HG02588 (cell line): Measurements from ENCODE around the gene NCAPG2.
A peak's percentile ranks its signal among the peaks of the same experiment; 100 is the strongest.
"Not testable (repeated sequence)": the region's sequence is repeated elsewhere in the genome, so short reads cannot be mapped to it uniquely, and the experiment has no call there.

Experiments used
- ATAC-seq: cut with Tn5 transposase; IDR thresholded peaks from one replicate; pipeline ENCODE4 v1.9.1; 2021; ENCODE audit warnings: mild to moderate bottlenecking, moderate library complexity; ENCODE audit not compliant: unreplicated experiment

Gene NCAPG2

GRCh38 chr7:158710651-158711102 is 6.1 kb upstream of the NCAPG2 start:
- ATAC-seq = no peak

- ATAC-seq = no peak
Measured at GRCh38 chr7:158707610-158708009, 3.0 kb upstream of the NCAPG2 start.

GRCh38 chr7:158706710-158707590 is 2.3 kb upstream of the NCAPG2 start:
- no peak for ATAC-seq

- ATAC-seq = no peak
Measured at GRCh38 chr7:158706273-158706704, 1.7 kb upstream of the NCAPG2 start.

GRCh38 chr7:158705234-158705850 is 738 bp upstream of the NCAPG2 start:
- ATAC-seq = no peak

GRCh38 chr7:158703679-158704523 is 703 bp downstream of the NCAPG2 start:
- ATAC-seq = not testable (repeated sequence)

GRCh38 chr7:158702944-158703343 is 1.7 kb downstream of the NCAPG2 start:
- ATAC-seq = no peak

GRCh38 chr7:158702196-158702595 is 2.4 kb downstream of the NCAPG2 start:
- ATAC-seq = no peak

- no peak for ATAC-seq
Measured at GRCh38 chr7:158700008-158700407, 4.6 kb downstream of the NCAPG2 start.

- ATAC-seq = no peak
Measured at GRCh38 chr7:158699341-158699740, 5.3 kb downstream of the NCAPG2 start.

- no peak for ATAC-seq
Measured at GRCh38 chr7:158698657-158699195, 5.9 kb downstream of the NCAPG2 start.

- ATAC-seq = not testable (repeated sequence)
Measured at GRCh38 chr7:158697597-158697996, 7.0 kb downstream of the NCAPG2 start.

GRCh38 chr7:158695726-158696452 is 8.7 kb downstream of the NCAPG2 start:
- ATAC-seq = peak; percentile 89

GRCh38 chr7:158695056-158695455 is 9.5 kb downstream of the NCAPG2 start:
- no peak for ATAC-seq

- ATAC-seq = no peak
Measured at GRCh38 chr7:158694650-158695049, 10.0 kb downstream of the NCAPG2 start.

- no peak for ATAC-seq
Measured at GRCh38 chr7:158689488-158689887, 15.1 kb downstream of the NCAPG2 start.

- ATAC-seq = no peak
Measured at GRCh38 chr7:158687406-158687805, 17.2 kb downstream of the NCAPG2 start.

GRCh38 chr7:158685693-158686092 is 18.9 kb downstream of the NCAPG2 start:
- no peak for ATAC-seq

GRCh38 chr7:158684329-158684728 is 20.3 kb downstream of the NCAPG2 start:
- ATAC-seq = no peak

GRCh38 chr7:158683541-158683940 is 21.1 kb downstream of the NCAPG2 start:
- ATAC-seq = no peak
